ENCODE data around the gene DOCK1.
"Not testable (repeated sequence)": the region's sequence is repeated elsewhere in the genome, so short reads cannot be mapped to it uniquely, and the experiment has no call there.

Gene DOCK1

DNA sequence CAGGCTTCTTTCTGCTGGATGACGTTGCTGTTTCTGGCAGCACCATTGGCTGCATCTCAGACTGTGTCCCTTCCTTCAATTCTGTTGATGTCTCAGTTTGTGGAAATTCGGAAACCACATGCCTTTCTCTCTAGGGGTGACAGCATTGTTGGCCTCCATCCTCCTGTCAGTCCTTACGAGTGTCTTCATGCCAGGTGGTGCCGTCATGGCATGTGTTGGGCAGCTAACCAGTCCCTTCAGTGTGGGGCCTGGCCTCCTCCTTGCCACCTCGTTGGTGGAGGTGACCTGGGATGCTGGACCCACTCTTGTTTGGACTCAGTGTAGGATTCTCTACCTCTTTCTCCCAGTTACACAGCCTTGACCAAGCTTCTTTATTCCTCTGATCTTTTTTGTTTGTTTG, 402.8 kb downstream of the DOCK1 start:
- DNase-seq (ENCODE audit: low read depth, low spot score), result no peak

DNA sequence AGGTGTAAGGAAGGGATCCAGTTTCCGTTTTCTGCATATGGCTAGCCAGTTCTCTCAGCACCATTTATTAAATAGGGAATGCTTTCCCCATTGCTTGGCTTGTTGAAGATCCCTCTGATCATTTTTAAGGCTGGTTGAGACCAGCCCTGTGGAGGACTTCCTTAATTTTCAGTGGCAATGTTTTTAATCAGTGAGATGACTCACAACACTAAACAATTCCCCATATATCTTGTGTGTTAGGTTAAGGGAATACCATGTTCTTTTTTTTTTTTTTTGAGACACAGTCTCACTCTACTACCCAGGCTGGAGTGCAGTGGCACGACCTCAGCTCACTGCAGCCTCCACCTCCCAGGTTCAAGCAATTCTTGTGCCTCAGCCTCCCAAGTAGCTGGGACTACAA, 404.4 kb downstream of the DOCK1 start:
- DNase-seq (ENCODE audit: low read depth, low spot score), result not testable (repeated sequence)

DNA sequence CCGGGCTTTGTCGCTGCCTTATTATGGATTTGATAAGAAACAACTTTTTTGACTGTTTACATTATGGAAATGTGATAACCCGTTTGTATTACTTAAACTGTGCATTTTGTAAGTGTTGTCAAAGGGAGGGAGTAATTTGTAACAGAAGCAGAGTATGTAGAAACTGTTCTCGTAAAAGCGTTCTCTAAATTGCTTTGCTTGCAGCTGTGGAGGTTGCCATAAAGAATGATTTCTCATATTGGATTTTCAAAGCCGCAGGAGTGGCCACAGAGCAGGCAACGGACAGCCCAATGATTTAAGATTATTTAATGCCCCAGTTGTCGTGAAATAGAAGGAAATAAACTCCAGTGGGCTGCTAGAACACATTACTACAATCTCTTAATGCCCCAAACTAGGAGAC, 405.2 kb downstream of the DOCK1 start:
- no peak for DNase-seq (ENCODE audit: low read depth, low spot score)

DNA sequence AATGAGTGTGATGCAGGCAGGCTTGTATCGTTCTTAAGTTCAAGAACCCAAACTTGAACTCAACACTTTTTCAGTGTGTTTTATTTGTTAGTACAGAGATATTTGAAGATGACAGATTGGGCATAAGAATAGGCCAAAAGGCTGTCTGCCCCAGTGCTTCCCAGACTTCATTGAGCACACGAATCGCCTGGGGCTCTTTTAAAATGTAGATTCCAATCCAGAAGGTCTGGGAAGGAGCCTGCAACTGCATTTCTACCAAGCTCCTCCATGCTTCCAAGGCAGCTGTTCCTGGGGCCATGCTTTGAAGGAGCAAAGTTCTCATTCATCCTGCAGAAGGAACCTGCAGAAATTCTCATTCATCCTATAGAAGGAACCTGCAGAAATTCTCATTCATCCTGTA, 405.7 kb downstream of the DOCK1 start:
- peak; percentile 67 for DNase-seq (ENCODE audit: low read depth, low spot score)

DNA sequence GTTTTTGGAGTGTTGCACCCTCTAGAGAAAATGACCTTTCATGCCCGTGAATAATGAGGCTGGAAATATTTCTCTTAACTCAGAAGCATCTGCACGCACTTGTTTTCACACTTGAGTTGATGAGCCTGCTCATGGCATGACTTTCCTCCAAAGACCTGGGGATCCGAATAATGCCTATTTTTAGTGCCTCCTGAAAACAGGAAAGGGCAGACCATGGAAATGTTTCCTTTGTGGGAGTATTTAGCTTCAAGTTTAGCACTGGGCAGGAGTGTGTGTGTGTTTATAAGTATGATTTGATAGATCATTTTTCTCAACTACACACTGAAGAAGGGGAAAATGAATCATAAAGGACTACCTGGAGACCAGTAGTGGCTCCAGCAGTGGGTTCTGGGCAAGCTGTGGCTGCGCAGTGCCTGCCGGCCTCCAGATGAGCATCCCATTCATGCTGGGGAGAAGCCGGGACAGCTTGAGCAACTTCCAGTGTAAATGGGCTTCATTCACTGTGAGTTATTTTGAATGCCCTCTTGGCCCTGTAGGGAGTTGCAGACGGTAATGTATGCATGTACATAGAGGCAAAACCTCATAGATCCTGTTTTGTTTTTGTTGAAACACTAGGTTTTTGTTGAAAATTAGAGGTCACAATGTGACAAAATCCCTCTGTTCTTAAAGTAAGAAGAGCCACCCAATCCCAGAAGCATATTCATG, 408.9 kb downstream of the DOCK1 start:
- no peak for DNase-seq (ENCODE audit: low read depth, low spot score)

DNA sequence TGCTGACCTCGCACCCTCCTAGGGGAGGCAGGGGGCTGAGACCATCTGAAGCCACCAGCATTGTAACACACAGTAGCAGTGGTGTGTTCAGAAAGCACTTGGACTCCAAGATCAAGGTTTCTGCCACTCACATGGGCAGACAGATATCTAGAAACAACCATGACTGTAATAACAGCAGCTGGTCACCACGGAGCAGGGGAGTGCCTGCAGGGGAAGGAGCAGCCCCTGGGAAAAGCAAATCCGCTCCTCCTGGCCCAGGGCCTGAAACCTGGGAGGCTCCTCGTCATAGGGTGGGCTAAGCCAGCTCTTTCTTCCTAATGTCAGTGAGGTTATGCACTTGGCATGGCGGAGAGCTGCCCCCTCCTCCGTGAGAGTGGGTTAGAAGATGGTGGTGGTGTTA, 409.6 kb downstream of the DOCK1 start:
- DNase-seq (ENCODE audit: low read depth, low spot score), result no peak

DNA sequence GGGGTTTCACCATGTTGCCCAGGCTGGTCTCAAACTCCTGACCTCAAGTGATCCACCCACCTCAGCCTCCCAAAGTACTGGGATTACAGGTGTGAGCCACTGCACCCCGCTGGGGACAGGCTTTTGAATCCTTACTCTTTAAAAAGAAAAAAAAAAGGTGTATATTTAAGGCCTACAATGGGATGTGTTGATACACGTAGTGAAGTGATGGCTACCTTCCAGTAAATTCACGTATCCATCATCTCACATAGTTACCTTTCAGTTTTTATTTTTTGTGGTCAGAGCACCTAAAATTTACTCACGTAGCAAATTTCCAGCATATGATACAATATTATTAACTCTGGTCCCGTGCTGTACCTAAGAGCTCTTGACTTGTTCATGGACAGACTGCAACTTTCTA, 410.7 kb downstream of the DOCK1 start:
- no peak for DNase-seq (ENCODE audit: low read depth, low spot score)

DNA sequence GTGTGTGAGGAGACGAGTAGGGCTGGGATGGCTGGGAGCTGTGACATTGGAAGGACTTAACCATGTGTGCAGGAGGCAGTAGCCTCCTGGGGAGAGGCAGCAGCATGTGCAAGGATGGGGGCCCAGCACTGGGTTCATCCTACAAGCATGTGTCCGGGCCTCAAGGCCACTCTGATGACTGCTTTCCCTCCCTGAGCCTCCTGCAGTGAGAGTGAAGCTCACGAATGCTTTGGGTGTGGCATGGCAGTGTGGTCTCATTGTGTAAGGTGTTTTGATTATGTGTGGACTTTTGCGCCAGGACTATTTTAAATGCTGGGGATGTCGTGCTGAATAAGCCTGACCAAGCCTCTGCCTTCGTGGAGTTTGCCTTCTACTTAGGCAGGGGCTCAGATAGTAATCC, 413.2 kb downstream of the DOCK1 start:
- DNase-seq (ENCODE audit: low read depth, low spot score), result no peak

DNA sequence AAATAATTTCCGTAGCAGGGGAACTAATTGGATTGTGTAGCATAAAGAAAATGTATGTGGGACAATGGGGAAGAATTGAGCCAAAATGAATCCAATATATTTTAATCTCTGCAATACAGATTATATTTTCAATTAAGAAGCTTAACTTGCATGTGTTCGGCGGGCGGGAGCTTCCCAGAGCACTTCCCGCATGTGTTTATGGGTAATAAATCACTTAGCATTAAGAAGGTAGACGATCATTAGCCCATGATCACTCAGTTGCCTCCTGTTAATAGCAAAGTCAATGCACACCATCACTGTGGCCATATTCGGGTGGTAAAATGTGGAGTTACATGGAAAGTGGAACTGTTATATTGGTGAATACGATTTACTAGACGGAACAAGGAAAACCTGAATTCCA, 414.0 kb downstream of the DOCK1 start:
- no peak for DNase-seq (ENCODE audit: low read depth, low spot score)

DNA sequence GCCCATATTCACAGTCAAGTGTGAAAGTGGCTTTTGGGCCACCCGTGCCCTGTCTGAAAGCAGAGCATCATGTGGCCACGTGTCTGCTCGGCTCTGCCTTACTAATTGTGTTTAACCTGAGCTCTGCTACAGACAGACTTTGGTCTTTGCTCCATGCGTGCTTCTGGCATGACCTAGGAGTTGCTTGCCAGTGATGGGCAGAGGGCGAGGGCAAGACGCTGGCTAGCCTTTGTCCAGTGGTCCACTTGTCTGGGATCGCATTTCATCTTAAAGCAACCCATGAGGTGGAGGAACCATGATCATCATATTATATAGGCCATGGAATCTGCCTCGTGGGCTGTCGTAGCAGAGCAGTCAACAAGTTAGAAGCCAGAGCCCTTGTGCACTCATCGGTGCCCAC, 414.5 kb downstream of the DOCK1 start:
- no peak for DNase-seq (ENCODE audit: low read depth, low spot score)

DNA sequence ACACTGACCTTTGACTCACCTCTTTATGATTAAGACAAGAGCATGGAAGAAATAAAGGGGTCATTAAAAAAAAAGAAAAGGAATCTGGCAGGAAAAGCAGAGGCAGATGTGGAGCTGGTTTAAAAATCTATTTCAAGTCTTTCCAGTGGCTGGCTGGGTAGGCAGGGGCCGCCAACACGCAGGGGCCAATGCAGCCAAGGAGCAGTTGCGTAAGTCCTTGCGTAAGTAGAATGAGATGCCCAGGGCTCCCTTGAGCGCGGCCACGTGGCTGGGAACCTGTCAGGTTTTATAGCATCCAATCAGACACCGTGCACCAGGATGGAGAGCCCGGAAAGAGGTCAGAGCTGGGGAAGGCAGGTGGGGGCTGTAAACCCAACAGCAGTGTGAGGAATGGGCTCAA, 414.9 kb downstream of the DOCK1 start:
- DNase-seq (ENCODE audit: low read depth, low spot score), result no peak

DNA sequence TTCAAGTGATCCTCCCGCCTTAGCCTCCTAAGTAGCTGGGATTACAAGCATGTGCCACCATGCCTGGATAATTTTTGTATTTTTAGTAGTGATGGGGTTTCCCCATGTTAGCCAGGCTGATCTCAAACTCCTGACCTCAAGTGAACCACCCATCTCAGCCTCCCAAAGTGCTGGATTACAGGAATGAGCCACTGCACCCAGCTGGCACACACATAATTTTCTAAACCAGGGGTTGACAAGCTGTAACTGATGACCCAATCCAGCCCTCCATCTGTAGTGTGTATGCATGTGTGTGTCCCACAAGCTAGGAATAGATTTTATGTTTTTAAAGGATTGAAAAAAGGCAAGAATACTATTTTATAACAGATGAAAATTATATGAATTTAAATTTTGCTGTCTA, 417.1 kb downstream of the DOCK1 start:
- DNase-seq (ENCODE audit: low read depth, low spot score), result no peak

DNA sequence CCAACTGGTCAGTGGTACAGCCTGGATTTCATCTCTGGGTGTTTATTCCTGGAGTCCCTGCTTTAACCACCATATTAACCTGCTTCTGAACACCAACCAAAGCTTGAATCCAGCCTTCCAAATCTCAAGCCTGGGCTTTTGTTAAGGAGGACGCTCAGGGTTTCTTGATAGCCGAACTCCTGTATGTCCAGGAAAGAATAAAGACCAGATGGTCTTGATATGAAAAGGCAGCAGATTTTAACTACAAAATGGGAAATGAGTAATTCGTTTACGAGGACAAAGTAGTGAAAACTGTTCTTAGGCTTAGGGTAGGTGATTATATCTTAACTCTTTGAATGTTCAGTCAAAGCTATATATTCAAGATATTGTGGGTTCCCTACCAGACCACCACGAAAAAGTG, 420.3 kb downstream of the DOCK1 start:
- DNase-seq (ENCODE audit: low read depth, low spot score), result no peak

DNA sequence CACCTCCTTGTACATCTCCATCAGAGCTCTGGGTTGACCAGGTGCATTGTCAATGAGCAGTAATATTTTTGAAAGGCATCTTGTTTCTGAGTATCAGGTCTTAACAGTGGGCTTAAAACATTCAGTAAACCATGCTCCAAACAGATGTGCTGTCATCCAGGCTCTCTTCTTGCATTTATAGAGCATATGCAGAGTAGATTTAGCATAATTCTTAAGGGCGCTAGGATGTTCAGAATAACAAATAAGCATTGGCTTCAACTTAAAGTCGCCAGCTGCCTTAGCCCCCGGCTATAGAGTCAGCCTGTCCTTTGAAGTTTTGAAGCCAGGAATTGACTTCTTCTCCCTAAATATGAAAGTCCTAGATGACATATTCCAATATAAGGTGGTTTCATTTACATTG, 421.7 kb downstream of the DOCK1 start:
- no peak for DNase-seq (ENCODE audit: low read depth, low spot score)

DNA sequence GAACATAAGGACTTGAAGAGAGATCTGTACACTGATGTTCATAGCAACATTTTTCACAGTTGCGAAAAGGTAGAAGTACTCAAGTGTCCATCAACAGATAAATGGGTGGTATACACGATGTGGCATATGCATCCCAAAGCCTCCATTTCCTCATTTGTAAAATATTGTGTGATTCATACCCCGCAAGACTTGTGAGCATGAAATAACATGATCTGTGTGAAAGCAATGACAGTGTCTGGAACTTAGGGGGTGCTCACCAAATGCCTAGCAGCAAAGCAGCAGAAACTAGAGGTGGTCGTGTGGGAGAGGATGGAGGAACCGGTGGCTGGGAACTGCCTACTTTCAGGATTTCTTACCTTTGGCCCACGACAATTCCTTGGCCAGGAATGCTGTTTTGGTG, 426.5 kb downstream of the DOCK1 start:
- DNase-seq (ENCODE audit: low read depth, low spot score), result no peak

DNA sequence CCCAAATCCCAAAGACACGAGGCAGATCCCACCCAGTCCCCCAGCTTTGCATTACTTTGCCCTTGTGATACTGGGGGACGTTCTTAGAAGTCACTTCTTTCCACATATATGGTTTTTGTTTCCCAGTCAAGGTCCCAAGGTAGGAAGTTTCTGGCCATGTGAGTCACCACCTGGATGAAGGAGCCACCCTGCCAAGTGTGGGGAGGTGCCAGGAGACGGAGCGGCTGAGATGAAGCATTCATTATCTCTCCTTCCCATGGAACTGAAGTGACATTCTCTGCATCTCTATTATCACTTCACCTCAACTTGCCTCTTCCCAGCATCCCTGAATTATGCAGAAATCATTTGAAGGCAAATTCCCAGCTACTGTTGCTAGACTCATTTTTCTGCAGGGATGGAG, 427.4 kb downstream of the DOCK1 start:
- DNase-seq (ENCODE audit: low read depth, low spot score), result no peak

DNA sequence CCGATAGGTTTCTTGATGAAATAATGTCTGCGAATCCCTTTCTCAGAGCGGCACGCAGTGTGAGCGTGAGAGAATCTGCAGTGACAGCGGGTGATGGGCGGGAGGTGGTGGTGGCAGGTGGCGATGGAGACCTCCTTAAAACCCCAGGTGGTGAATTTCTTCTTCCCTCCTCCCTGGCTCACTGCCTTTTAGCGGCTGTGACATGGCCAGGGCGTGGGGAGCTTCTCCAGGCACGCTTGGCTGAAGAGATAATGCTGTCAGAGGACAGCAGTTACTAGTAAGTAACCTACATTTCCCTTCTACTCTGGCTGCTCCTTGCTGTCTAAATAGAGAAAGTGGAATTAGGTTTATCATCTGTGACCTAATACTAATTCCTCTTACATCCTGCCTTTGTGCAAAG, 432.6 kb downstream of the DOCK1 start:
- no peak for DNase-seq (ENCODE audit: low read depth, low spot score)

DNA sequence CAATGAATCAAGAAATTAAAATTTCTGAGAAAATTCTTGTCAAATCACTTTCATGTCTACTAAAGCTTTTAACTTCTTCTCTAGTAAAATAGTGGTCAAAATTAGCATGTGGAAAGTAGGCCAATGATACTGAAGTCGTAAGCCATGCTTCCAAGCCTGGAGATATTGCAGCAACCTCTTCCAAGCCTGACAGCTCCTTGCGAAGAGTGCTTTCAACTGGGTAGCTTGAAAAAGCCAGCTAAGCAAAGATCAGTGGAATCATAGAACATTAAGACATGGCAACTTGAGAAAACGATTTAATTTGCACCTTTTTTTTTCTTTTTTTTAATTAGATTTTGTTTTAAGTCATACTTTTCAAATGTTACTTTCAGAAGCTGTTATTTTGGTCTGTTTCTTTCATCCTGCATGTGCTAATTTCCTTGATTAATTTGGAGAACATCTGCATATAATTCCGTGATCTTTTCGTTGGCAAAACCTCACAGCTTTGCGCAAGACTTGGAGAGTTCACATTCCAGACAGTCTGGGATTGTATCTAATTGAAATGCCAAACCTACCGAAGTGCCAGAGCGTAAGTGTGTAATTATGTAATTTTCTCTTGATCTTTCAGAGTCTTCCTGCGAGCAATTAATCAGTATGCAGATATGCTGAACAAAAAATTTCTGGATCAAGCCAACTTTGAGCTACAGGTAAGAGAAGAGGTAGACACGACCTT, 433.3 kb downstream of the DOCK1 start:
- no peak for DNase-seq (ENCODE audit: low read depth, low spot score)

DNA sequence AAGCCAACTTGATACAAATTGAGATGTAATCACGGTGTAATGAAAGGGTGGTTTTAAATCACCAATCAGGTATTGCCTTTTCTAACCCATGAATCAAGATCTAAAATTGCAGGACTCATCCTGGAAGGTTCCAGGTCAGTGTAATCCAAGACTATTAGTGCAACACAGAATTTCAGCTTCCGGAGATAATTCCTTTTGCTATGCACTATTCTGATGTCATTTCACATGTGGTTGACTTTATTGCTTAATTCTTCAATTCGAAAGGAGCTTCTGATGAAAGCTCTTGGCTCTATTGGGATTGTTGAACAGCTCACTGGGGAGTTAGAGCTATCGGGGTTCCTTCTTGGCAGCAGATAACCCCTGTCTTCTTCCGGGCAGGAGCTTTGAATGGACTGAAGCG, 438.6 kb downstream of the DOCK1 start:
- no peak for DNase-seq (ENCODE audit: low read depth, low spot score)

DNA sequence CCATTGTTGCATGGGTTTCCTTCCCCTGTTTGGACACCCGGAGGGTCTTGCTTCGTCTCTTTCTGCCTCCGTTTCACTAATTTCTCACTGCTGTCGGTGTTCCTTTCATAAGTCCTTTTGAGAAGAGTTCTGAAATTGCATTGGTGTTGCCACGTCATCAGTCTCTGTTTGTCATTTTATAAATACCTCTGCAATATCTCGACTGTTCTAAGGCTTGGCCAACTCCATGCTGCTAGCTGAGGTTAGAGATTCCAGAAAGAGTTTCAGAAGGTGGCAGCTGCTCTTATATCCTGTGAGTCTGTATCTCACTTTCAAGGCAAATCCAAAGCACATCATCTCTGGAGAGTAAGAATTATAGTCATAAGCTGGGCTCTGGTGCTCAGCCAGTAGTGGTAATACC, 439.1 kb downstream of the DOCK1 start:
- no peak for DNase-seq (ENCODE audit: low read depth, low spot score)

DNA sequence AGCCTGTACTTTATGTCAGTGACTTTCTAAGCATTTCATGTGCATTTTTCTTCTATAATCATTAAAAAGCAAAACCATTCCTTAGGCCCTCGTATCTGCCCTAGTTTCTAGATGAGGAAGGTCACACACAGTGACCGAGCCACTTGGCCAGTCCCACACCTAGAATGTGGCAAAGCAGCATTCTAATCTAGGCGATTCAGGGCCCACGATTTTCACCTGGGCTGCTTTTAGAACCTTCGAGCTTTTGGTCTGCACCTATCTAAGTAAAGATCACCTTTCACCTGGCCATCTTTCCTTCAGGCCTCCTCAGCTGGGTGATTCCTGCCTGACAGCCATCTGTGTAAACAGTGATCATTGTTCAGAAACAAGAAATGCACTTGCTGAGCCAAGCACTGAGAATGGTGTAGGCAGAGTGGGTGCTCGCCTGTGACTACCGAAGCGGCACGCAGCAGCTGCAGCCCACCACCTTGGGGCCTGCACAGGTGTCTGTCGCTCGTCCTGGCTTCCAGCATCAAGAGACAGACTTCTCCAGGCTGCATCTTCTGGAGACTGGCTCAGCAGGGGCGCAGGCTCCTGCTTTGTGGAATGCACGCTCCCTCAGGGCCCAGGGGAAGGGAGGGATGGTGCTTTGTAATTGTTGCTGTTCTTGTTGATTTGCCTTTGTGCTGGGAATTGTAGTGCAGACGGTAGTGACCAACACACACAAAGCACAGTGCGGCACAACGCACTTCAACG, 440.2 kb downstream of the DOCK1 start:
- peak; percentile 96 for DNase-seq (ENCODE audit: low read depth, low spot score)

DNA sequence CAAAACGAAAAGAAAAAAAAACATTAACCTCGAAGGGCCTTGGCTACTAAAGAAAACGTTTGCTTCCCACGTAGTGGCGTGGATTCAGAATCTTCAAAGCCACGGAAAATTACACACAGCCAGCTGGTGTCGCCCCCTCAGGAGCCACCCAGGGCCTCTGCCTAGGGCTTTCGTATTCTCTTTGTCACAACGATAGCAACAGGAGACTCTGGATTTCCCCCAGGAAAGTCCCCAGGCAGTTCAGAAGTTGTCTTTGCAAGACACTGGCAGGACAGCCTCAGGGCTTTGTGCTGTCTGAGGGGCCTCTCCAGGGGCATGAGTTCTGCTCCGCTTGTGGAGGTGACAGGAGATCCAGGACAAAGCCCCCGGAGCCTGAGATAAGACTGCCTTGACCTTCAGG, 441.4 kb downstream of the DOCK1 start:
- peak; percentile 72 for DNase-seq (ENCODE audit: low read depth, low spot score)

All from ELF-1 (cell line).